GM19467 (cell line): ENCODE data around the gene MLLT1.

ENCODE experiments used
- ATAC-seq: cut with Tn5 transposase; IDR thresholded peaks from one replicate; pipeline ENCODE4 v1.9.1; 2021; ENCODE audit warnings: mild to moderate bottlenecking, moderate library complexity; ENCODE audit not compliant: unreplicated experiment

The MLLT1 gene

DNA sequence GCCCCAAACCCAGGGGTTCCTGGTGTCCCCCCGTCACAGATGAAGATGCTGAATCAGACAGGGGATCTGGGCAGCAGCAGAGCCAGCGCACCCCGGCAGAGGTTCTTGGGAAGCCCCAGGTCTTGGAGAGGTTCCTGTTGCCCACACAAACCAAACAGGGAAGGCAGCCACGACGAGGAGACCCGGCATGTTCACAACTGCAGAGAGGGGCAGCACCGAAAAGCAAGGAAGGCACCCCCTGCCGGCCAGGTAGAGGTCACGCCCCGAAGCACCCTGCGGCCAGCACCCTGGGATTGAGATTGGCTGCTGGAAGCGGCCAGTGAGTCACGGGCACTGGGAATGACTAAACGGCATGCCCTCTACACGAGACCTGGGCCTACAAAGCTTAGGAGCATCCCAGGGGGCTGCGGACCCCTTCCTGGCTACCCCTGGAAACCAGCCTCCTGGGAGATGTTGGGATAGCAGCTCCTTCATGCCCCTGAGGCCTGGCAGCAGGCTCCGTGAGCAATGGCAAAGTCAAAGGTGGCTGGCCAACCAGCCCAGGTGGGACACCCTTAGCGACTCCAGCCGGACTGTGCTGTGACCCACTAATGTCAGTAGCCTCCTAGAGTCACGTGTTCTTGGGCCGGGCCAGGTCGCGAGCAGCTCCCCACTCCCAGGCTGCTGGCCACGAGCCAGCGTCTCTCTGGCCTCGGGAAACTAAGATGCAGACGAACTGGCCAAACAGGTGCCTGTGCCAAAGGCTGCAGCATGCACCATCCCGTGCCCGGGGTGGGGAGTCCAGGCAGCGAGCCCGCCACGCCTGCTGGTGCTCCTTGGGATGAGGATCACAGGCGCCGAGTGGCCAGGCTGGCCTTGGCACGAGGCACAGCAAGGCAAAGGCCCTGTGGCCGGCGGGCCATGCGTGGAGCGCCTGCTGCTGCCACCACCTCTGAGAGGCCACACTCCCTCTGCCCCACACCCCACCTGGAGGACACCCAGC, 43.2 kb downstream of the MLLT1 start:
- ATAC-seq = no peak

DNA sequence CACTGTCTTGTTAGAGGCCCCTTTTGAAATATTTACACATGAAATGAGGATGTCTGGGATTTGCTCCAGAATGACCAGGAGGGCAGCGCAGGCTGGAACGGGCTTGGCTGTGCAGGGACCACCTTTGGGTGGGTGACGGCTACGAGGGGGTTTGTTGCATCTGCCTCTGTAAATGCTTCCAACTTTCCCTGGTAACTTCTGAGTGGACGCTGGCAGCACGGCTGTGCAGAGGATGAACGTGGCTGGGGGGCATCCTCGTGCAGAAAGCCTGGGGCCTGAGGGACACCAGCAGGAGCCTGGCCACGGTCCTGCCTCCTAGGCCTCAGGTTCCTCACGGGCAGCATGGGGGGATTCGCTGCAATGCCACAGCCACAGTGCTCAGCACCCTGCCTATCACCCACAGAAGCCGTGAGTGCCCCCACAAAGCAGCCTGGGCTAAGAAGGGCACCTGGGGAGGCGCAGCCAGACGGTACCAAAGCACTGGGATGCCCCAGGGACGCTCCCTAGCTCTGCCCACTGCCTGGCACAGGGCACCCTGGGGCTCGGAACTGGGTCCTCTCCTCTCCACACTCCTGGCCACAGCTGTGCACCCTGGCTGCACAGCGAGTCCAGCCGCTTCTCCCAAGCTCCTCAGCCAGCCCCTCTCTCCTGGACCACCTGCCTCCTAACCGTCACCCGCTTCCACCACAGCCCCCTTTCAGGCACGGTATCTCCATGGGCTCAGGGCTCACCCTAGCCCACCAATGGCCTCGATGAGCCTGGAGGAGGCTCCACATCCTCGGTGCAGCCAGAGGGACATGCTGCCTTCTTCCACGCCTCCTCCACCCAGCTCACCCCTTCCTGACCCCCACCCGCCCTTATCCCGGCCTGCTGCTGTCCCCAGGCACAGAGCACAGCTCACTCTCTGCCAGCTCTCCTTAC, 44.5 kb downstream of the MLLT1 start:
- ATAC-seq = no peak

- ATAC-seq = no peak
Measured at GRCh38 chr19:6234527-6234926, 45.2 kb downstream of the MLLT1 start.

DNA sequence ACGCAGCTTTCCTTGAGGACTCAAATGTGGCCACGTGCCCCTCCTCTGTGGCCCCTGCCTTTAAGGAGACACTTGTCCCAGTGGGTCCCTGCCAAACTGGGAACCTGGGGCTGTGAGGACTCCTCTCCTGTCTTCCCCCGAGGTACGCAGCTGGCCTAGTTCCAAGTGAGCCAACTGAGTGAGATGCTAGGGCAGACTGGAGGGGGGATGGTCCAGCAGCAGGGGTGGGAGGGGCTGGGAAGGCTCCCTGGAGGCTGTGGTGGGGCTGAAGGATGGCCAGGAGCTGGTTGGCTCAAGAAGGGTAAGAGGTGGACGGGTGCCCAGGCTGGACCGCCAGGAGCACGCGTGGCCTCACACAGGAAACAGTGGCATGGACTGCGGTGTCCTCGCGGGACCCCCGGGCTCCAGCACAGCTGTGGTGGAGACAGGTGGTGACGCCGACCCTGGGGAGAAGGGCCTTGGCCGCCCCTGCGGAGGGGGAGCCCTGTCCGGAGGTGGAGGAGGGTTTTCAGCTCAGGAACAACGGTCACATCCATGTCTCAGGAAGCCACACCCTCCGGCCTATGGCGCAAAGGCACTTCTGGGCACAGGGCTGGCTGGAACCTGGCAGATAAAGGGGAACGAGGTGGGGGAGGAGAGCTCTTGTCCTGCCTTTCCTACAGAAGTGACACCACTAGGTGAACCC, 45.8 kb downstream of the MLLT1 start:
- ATAC-seq = no peak

DNA sequence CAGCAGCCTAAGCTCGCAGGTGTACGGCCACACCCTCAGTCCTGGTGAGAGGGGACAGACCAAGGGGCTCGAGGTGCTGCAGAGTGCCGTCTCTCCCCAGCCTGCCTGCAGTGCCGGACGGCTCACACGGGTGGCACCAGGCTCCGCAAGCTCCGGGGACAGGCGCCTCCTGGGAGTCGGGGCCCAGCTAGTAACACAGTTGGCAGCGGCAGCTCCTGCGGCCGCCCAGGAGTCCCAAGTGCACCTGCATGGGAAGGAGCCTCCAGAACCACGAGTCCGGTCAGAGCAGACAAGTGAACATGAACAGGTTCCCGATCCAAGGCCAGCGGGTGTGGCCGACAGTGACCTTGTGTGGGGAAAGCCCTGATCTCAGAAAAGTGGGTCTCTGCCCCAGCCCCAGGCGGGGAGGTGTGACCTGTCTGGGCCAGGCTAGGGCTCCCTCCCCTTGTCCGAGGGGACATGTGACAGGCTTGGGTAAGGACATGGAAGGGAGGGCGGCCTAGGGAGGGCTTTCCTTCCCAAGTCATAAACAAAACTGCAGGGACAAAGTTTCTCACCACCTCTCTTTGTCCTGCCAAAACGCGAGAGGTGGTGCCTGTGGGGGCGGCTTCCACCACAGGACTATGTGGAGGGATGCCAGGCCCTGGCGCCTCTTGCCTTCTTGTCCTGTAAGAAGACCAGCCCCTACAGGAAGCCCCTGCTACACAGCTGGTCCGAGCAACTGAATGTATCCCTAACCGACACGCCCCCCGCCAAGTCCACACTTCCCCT, 46.5 kb downstream of the MLLT1 start:
- no peak for ATAC-seq

GRCh38 chr19:6232601-6233055, 47.1 kb downstream of the MLLT1 start:
- no peak for ATAC-seq

DNA sequence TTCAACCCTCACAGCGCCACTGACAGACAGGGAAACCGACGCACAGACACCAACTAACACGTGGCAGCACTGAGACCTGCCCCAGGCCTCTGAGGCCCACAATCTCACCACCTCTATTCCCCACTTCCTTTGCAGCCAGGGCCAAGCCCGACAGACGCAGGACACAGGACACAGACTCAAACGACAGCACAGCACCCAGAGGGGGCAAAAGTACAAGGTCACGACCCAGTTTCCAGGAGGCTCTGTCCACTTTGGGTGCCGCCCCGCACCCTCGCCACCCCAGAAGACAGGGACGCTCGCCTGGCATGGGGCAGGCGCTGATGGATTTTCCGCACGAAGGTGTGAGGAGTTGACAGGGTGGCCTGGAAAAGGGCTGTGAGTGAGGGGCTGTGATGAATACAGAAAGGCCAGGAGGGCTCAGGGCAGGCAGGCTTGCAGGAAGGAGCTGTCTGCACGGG, 48.8 kb downstream of the MLLT1 start:
- ATAC-seq = no peak

DNA sequence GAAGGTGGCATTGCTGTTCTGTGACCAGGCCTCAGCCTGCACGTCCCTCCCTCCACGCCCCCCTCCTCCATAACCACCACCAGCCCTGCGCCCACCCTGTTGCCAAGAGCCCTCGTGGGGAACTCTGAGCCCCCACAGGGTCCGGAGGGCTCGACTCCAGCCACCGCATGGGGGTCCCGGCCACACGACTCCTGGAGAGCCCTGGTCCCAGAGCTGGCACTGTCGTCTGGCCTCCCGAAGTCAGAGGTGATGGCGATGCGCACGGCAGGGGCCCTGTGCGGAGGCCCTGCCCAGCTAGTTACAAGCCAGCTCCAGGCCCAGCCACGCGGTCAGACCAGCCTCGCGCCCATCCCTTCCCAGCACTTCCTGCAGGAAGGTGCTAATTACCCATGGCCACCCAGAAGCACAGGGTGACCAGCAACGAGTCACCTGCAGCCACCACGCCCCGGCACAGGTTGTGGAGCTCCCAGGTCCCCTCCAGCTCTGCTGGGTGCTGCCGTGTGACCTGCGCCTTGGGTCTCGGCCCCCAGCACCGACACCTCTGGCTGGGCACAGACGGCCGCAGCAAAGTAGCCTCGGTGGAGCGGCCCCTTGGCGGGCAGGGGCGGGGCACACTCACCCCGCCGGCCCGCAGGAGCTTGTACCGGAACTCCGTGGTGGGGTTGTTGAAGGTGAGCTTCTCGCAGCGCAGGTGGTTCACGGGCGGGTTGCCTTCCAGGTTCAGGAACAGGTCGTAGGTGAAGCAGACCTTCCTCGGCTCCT, 49.6 kb downstream of the MLLT1 start:
- no peak for ATAC-seq

GRCh38 chr19:6229216-6229913, 50.4 kb downstream of the MLLT1 start:
- no peak for ATAC-seq

GRCh38 chr19:6228551-6229215, 51.1 kb downstream of the MLLT1 start:
- ATAC-seq = no peak

DNA sequence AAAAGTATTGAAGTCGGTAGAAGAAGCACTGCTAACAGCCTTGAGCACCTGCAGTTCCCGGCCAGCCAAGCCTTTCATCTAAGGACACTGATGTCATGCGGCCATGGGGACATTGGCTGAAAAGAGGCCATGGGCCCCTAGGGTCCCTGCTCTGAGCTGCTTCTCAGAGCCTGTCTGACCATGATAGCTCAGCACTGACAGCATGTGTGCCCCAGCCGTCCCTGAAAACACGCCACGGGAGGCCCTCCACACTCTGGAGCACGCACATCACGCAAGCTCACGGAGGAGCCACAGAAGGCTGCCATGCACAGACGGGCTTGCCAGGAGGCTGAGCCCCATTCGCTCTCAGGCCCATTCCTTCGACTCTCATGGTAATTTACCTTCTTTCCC, 51.8 kb downstream of the MLLT1 start:
- no peak for ATAC-seq

DNA sequence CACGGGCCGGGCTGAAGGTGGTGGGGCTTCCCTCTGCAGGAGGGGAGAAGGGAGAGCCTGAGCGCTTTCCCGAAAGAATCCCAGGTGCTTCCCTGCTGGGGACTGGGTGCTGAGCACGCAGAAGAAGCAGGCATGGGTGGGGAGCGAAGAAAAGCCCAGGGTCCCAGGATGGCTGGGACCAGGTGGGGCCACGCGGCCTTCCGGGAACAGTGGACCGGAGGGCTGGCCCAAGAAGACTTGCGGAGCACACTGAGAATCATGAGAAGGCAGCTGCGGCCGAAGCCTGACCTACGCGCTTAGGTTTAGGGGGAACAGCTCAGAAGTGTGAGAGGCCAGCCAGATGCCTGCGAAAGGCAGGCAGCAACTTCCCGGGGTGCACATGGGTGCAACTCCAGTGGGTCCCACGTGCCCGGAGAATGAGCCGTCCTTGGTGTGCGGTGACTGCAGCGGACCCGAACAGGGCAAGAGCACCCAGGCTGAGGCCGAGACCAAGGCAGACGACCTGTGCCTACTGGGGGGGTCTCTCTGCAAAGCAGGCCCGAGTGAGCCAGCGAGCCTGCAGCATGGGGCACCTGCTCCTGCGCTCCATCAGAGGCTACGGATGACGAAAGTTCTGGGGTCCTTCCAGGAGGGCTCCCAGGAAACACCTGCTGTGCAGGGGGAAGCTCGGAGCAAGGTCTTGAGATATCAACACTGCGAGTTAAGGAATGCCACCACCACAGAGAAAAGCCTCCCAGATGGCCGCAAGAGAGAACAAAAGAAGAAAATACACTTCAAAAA, 52.4 kb downstream of the MLLT1 start:
- ATAC-seq = no peak

DNA sequence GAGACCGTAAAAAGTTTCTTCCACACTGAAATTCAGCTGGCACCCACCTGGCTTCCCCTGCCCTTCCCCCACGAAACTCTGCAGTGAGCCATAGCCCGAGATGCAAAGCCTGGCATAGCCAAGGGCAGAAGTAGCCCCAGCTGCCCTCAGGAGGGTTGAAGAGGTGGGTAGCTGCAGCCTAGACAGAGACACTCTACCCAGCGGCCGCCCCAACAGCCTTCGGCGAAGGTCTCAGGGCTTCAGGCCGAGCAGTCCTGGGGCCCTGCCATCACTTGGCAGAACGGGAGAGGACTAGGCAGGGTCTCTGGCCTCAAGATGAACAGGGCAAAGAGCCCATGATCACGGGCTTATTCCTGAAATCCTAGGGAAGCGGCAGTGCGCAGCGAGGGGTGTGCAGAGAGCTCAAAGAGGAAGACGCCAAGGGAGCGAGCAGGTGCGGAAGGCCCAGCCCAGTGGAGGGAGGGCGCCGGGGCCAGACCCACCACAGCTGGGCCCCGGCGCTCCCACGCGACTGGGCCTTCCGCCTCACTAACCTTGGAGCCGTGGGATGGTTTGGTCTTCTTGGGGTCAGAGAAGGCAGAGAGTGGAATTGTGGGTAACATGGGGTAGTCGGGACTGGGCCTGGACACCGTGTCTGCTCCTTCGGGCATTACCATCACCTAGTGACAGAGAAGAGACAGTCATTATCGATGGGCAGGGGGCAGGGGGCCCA, 53.2 kb downstream of the MLLT1 start:
- ATAC-seq = no peak

GRCh38 chr19:6226012-6226411, 53.8 kb downstream of the MLLT1 start:
- no peak for ATAC-seq

- ATAC-seq = no peak
Measured at GRCh38 chr19:6225232-6225865, 54.4 kb downstream of the MLLT1 start.

DNA sequence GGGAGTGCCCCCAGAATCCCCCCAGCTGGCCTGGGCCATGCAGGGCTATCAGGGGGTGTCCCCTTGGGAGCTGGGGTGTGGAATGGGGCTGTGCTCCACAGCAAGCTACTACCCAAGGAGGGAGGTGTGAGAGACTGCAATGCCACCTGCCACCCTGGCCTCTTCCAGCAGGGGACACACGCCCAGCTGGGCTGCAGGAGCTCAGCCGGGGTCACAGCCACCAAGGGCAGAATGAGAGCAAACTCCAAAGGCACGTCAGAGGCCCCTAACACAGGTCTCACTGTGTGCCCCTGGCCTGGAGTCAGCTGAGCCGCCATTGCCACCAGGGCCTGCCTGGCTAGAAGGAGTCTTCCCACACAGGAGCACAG, 55.5 kb downstream of the MLLT1 start:
- ATAC-seq = no peak
